RPMI7951 (cell line): ENCODE data around the gene POP7. TPM values are rescaled to one million over a fixed set of nuclear protein-coding genes. Genes with fewer than 3 reads are reported as not detected.
"Not testable (repeated sequence)": the region's sequence is repeated elsewhere in the genome, so short reads cannot be mapped to it uniquely, and the experiment has no call there.

Source experiments
- DNase-seq: peaks from one replicate; pipeline ENCODE4 v3.0.0-alpha.2; 2012; ENCODE audit warnings: low read depth
- total RNA-seq: library from RNA; depleted of rRNA; stranded (reverse); fragments of >200 nt; shearing (Covaris generic); gene quantifications from 2 replicates; pipeline ENCODE4 v1.2.3, GENCODE V29; 2014; rRNA removed

POP7 gene
- total RNA-seq = 79.5 and 91.4 TPM in 2 replicates

DNA sequence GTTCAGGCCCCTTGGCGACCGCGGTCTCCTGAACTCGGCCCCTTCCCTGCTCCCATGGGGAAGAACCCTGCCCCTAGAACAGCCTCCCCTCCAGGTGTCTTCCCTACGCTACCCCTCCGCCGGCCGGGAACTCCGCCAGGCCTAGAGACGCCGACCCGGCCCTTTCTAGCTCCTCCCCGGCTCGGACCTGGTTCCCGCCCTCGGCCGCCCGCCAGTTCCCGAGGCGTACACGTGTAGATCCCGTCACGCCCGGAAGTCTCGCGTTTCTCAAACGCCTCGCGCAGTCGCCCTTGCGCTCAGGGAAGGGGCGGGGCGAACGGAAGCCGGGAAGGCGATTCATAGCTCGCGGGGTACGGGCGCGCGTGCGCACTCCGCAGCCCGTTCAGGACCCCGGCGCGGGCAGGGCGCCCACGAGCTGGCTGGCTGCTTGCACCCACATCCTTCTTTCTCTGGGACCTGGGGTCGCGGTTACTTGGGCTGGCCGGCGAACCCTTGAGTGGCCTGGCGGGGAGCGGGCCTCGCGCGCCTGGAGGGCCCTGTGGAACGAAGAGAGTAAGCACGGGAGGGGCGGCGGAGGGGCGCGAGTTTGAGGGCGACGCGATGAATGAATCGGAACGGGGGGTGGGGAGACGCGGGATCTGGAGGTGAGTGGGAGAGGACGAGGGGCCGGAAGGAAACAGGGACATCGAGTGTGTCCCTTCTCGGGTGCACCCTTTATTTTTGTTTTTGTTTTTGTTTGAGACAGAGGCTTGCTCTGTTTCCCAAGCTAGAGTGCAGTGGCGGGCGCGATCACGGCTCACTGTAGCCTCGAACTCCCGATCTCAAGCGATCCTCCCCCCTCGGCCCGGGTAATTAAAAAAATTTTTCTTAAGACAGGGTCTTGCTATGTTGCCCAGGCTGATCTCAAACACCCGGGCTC, at the start of gene POP7:
Gene POP7, plus strand, starts transcription at position 369 of the 919 bp plus-strand sequence. CDS start 710 bp downstream, outside the sequence.
- DNase-seq = peak; percentile 96

GRCh38 chr7:100662194-100662776, 43.6 kb upstream of the POP7 start:
- DNase-seq = peak; percentile 26

DNA sequence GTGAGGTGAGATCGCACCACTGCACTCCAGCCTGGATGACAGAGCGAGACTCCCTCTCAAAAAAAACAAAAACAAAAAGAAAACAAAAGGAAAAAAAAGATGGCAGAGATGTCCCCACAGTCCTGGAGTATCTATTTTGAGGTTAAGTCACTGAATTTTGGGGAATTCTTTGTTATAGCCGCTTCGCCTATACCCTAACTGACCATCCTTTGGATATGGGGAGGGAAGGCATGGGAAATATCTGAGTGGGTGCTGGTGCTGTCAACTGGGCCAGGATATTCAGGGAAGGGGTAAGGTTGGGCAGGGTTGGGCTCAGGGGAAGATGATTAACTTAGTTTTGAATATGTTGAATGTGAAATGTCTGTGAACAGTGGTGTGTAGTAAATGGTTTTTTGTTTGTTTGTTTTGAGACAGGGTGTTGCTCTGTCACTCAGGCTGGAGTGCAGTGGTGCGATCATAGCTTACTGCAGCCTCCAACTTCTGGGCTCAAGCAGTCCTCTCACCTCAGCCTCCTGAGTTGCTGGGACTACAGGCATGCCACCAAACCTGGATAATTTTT, 40.7 kb upstream of the POP7 start:
- no peak for DNase-seq

DNA sequence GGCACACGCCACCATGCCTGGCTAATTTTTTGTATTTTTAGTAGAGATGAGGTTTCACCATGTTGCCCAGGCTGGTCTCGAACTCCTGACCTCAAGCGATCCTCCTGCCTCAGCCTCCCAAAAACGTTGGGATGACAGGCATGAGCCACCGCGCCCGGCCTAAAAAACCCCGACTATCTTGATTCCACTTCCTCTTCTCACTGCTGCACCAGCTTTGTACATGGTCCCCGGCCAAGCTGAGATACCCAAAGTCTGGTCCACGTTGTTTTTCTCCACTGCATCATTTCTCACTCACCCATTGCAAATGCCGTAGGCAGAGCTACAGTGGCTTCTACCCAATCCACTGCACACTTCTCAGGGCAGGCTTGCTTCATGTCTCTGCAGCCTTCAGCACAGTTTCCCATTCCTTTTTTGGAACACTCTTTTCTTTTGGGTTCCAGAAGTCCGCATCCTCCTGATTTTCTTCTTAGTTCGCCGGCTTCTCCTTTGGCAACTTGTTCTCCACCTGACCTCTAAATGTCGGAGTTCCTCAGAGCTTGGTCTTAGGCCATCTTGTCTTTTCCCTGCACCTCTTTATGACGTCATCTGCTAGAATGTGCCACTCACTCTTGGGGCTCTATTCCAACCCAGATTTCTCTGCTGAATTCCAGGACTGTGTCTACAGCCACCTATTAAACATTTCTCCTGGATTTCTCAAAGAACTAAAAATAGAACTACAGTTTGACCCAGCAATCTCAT, 38.4 kb upstream of the POP7 start:
- DNase-seq = no peak

DNA sequence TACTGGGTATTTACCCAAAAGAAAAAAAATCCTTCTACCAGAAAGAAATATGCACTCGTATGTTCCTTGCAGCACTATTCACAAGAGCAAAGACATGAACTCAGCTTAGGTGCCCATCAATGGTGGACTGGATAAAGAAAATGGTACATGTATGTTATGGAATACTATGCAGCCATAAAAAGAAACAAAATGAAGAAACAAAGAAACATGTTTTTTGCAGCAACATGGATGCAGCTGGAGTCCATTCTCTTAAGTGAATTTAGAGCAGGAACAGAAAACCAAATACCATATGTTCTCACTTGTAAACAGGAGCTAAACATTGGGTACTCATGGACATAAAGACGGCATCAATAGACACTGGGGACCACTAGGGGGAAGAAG, 37.9 kb upstream of the POP7 start:
- DNase-seq = no peak

DNA sequence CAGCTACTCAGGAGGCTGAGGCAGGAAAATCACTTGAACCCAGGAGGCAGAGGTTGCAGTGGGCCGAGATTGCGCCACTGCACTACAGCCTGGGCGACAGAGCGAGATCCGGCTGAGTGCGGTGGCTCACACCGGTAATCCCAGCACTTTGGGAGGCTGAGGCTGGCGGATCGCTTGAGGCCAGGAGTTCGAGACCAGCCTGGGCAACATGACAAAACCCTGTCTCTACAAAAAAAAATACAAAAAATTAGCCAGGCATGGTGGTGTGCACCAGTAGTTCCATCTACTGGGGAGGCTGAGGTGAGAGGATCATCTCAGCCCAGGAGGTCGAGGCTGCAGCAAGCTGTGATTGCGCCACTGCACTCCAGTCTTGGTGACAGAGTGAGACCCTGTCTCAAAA, 36.8 kb upstream of the POP7 start:
- DNase-seq = not testable (repeated sequence)

DNA sequence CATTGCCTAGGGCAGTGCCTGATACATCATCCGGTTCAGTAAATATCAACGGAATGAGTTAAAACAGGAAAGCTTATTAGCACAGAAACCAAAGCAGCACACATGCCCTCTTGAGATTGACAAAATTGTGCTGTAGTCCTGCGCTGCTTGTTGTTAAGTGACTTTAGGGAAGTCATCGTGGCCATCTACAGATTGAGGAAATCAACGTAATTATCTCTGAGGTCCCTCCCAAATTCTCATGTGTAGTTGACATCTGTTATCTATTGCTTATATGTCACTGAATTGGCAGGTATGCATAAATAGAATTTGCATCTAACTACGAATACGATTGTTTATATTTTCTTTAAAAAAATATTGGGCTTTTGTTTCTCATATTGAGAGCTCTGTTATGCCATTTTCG, 35.8 kb upstream of the POP7 start:
- no peak for DNase-seq

GRCh38 chr7:100671353-100672327, 34.3 kb upstream of the POP7 start:
- no peak for DNase-seq

DNA sequence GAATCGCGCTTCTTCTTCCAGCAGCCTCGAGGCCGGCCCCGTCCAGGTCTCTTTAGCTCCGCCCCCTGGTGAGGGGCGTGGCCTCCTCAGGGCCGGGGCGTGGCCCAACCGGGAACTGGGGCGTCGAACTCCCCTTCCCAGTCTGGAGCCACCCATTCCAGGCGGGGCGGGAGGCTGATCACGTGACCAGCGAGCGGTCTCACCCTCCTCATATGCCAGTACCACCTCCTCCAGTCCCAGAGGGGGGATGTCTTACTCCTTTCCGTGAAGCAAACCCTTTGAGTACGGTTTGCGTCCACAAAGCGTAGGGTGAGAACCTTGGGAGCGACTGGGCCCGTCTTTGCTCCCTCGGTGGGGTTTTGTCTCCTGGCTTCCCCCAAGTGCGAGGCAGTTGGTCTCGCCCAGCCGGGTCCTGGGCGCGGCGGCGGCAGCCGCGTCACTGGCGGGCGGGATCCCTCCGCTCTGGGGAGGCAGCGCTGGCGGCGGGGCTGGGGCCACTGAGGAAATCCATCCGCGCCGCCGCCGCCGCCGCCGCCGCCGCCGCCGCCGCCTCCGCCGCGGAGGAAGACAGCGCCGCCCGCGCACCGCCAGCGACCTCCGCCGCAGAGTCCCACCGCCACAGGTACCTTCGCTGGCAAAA, 32.5 kb upstream of the POP7 start, which contains the start of gene GNB2:
Gene GNB2, plus strand, starts transcription at position 439 of the 640 bp plus-strand sequence. CDS start 2,526 bp downstream, outside the sequence.
- DNase-seq = peak; percentile 99

GRCh38 chr7:100673942-100674410, 31.9 kb upstream of the POP7 start:
- DNase-seq = no peak

DNA sequence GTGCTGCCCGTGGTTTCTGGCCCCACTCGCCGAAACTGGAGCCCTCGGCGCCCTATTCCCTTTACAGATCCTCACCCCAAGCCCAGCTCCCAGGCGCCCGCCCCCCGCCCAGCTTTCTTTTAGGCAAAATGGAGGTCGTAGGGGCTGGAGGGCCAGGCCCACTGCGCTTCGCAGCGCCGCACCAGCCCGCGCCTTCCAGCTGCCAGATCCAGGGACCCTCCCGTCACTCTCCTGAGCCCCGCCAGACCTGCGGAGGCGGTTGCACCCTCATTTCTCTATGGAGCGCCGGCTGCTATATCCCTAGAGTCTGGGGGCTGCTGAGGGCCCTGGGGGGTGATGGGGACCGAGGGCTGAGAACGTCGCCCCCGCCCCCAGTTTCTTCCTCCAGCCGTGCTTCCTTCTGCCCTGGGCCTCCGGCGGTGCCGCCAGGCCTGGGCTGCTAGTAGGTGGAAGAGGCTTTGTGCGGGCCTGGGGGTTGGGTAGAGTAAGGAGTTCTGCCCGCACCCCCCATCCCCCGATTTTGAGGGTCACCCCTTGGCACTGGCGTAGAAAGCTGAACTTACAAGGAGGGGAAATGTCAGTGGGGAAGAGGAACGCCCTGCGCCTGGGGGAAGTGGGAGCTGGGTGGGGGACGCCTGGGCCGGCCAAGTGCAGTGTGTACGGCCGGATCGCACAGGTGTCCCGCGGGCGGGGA, 31.4 kb upstream of the POP7 start:
- no peak for DNase-seq

- peak; percentile 27 for DNase-seq
These were observed 30.8 kb upstream of the POP7 start for GRCh38 chr7:100675105-100675451.

GRCh38 chr7:100675581-100676350, 30.2 kb upstream of the POP7 start:
- DNase-seq = peak; percentile 60

- DNase-seq = no peak
These were observed 29.2 kb upstream of the POP7 start for GRCh38 chr7:100676501-100677306.

DNA sequence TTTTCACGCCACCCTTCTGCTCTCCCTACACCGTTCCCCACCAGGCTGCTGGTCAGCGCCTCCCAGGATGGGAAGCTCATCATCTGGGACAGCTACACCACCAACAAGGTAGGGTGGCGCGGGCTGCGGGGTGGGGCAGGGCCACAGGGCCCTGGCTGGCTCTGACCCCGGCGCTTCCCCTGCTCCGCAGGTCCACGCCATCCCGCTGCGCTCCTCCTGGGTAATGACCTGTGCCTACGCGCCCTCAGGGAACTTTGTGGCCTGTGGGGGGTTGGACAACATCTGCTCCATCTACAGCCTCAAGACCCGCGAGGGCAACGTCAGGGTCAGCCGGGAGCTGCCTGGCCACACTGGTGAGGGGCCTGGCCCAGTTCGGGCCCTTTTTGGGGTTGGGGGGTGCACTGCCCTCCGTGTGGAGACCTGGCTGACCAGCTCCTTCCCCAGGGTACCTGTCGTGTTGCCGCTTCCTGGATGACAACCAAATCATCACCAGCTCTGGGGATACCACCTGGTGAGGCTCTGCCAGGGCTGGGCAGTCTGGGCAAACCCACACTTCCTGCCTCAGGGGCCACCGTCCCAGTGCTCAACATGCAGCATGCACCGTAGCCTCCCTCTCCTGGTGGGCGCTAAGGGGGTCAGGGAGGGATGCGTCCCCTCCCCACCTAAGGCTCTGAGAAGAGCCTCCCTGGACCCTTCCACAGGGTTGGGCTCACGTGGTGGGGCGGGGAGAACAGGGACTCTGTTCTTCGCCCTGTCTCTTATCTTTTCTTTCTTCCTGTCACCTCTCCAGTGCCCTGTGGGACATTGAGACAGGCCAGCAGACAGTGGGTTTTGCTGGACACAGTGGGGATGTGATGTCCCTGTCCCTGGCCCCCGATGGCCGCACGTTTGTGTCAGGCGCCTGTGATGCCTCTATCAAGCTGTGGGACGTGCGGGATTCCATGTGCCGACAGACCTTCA, 28.3 kb upstream of the POP7 start:
- no peak for DNase-seq

DNA sequence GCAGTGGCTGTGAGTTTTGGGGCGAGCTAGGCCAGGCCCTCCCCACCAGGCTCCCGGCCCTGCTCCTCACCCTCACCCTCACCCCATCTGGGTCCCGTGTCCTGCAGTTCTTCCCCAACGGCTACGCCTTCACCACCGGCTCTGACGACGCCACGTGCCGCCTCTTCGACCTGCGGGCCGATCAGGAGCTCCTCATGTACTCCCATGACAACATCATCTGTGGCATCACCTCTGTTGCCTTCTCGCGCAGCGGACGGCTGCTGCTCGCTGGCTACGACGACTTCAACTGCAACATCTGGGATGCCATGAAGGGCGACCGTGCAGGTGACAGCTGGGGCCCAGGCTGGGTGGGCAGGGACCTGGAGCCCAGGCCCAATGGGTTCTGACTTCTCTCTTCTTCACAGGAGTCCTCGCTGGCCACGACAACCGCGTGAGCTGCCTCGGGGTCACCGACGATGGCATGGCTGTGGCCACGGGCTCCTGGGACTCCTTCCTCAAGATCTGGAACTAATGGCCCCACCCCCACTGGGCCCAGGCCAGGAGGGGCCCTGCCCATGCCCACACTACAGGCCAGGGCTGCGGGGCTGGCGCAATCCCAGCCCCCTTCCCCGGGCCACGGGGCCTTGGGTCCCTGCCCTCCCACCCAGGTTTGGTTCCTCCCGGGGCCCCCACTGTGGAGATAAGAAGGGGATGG, 27.5 kb upstream of the POP7 start:
- no peak for DNase-seq
